ENCODE measurements around the gene H6PD. TPM values are rescaled to one million over a fixed set of nuclear protein-coding genes. Genes with fewer than 3 reads are reported as not detected.
A peak's percentile ranks its signal among the peaks of the same experiment; 100 is the strongest.

Gene H6PD
- total RNA-seq, 1 donor = 27.2 TPM

GRCh38 chr1:9198538-9199361 is 35.8 kb upstream of the H6PD start:
- peak overlapping the region; percentile 47 for H3K4me3 ChIP-seq (ENCODE audit: low read depth, low read length)
- peak; percentile 33 for TF ChIP-seq CTCF (IDR thresholded peaks at IDR 0.05; ENCODE audit: insufficient read depth, low read depth, low read length)
- DNase-seq (ENCODE audit: low read depth) = peak; percentile 66

- peak; percentile 46 for DNase-seq (ENCODE audit: low read depth)
- no peak overlapping the region for H3K4me3 ChIP-seq (ENCODE audit: low read depth, low read length)
- no peak for TF ChIP-seq CTCF (IDR thresholded peaks at IDR 0.05; ENCODE audit: insufficient read depth, low read depth, low read length)
Observed at GRCh38 chr1:9200441-9200840, 34.1 kb upstream of the H6PD start.

GRCh38 chr1:9201401-9202239 is 33.0 kb upstream of the H6PD start:
- DNase-seq (ENCODE audit: low read depth) = peak; percentile 81
- peak overlapping the region; percentile 73 for H3K4me3 ChIP-seq (ENCODE audit: low read depth, low read length)
- TF ChIP-seq CTCF (IDR thresholded peaks at IDR 0.05; ENCODE audit: insufficient read depth, low read depth, low read length) = no peak

- no peak for TF ChIP-seq CTCF (IDR thresholded peaks at IDR 0.05; ENCODE audit: insufficient read depth, low read depth, low read length)
- DNase-seq (ENCODE audit: low read depth) = peak; percentile 38
- peak overlapping the region; percentile 73 for H3K4me3 ChIP-seq (ENCODE audit: low read depth, low read length)
Observed at GRCh38 chr1:9202240-9202870, 32.2 kb upstream of the H6PD start.

- no peak overlapping the region for H3K4me3 ChIP-seq (ENCODE audit: low read depth, low read length)
- TF ChIP-seq CTCF (IDR thresholded peaks at IDR 0.05; ENCODE audit: insufficient read depth, low read depth, low read length) = no peak
Observed at GRCh38 chr1:9203511-9203982, 31.0 kb upstream of the H6PD start.

GRCh38 chr1:9204156-9204720 is 30.3 kb upstream of the H6PD start:
- no peak overlapping the region for H3K4me3 ChIP-seq (ENCODE audit: low read depth, low read length)
- TF ChIP-seq CTCF (IDR thresholded peaks at IDR 0.05; ENCODE audit: insufficient read depth, low read depth, low read length) = no peak
- no peak for DNase-seq (ENCODE audit: low read depth)

More at GRCh38 chr1:9203511-9203982, 31.0 kb upstream of the H6PD start:
- no peak for DNase-seq (ENCODE audit: low read depth)

Data from fibroblast of villous mesenchyme (primary cell).